ENCODE measurements around the gene C9orf85.
"Not testable (repeated sequence)": the region's sequence is repeated elsewhere in the genome, so short reads cannot be mapped to it uniquely, and the experiment has no call there.

The C9orf85 gene

DNA sequence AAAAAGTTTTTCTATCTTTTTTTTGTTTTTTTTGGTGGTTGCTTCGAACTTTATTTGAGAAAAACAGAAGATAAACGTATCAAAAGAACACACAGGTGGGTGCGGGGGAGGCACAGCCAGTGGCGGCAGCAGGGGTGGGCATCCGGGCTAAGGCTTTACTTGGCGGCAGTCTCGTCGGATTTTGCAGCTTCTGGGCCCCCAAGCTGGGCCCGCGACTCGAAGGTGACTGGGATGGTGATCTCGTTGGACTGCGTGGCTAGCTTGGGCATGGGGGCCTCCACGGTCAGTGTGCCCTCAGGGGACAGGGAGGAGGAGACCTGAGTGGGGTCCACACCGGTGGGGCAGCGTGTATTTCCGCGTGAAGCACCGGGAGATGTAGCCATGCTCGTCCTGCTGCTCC is 96.3 kb downstream of the C9orf85 start:
- DNase-seq (ENCODE audit: low read depth): not testable (repeated sequence)

DNA sequence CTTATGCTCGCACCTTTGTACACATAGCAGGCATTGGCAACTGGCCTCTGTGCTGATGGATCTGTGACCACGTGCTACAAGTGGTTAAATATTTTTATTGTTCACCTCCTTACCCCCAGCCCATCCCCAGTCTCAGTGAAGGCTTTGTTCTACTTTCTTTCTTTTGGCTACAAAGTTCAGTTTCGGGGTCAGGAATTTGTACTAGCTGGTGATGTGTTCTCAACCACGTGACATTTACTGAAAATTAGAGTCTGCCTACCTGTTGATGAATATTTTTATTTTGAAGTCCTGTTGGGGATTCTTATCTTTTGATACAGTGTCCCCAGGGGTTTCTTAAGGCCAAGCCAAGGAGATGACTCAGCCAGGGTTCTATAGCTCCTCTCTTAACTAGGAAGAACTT is 101.2 kb downstream of the C9orf85 start:
- DNase-seq (ENCODE audit: low read depth): no peak

DNA sequence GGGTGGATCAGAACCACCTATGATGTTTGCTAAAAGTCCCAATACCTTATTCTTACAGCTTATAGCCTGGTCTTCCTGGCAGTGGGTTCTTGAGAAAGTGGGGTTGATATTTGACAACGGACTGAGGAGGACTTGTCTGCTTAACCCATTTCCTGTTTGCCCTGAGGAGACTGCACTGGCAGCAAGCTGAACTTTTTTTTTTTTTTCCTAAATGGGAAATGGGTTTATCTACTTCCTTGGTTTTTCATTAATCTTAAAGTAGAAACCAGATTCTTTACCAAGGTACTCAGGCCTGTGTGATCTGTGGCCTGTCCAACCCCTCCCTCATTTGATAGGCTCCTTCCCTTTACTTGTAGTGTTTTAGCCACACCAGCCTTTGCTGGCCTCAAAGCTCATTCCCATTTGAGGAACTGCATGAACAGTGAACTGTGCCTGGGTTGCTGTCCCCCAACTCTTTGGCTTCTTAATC is 101.9 kb downstream of the C9orf85 start:
- no peak for DNase-seq (ENCODE audit: low read depth)

DNA sequence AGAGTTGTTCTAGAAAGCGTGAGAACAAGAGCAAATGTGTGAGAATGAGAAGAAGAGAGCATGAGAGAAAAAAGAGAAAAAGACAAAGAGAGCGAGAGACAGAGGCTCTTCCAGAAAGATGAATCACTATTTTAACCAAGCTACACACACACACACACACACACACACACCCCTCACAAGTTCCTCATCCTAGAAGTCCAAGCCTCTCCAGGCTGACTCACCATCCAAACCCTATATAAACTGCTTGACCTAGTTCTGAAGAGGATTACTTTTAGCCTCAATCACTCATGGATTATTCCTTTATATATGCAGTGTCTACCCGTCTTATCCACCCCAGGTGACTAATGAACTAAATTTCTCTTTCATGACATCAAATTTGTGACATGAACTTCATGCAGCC is 111.4 kb downstream of the C9orf85 start:
- no peak for DNase-seq (ENCODE audit: low read depth)
